ENCODE measurements around the gene PSMB8. TPM values are rescaled to one million over a fixed set of nuclear protein-coding genes. Genes with fewer than 3 reads are reported as not detected.
"Not testable (repeated sequence)": the region's sequence is repeated elsewhere in the genome, so short reads cannot be mapped to it uniquely, and the experiment has no call there.

PSMB8 gene
- total RNA-seq: 3.3 TPM

DNA sequence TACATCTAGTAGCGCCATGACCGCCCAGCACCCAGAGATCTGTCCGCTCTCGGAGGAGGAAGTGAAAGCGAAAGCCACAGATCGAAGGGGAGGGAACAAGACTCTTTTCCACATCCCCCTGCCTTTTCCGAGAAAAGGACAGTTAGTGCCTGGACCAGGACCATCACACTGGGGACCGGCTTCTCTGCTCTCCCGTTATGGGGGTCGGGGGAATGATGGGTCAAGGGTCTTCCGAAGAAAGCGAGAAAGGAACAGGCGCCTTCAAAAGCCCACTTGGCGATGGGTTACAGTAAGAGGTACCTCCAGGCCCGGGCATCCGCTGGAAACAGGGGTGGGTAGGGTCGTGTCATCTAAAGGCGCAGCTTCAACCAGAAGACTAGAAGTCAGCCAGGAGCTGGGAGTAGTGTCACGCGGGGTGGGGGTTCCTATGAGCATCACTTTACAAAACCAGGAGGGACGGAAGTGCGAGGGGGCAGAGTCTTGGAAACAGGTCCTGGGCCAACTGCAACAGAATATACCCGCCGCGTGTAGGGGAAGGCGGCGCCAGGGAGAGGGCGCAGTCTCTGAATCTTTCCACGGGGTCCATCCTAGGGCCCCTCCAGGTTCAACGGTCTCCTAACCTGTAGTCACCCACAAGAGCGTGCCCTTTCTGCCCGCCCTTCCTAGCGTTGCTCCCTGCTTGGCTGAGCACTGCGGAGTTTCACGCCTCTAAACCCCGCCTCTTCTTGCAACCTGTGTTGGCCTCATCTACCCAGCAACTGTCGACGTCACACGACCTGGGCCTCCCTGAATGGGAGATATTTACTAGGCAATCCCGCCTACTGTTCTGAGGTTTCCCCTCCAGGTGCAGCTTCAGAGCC is at the start of gene PSMB8:
PSMB8 (minus strand) TSS at position 69 of the 860 bp plus-strand sequence; CDS start at position 18, 51 bp downstream.
- FAIRE-seq (no peak), DNase-seq (ENCODE audit: low spot score in 2 of 2) (peak; percentile 72 to 93)

DNA sequence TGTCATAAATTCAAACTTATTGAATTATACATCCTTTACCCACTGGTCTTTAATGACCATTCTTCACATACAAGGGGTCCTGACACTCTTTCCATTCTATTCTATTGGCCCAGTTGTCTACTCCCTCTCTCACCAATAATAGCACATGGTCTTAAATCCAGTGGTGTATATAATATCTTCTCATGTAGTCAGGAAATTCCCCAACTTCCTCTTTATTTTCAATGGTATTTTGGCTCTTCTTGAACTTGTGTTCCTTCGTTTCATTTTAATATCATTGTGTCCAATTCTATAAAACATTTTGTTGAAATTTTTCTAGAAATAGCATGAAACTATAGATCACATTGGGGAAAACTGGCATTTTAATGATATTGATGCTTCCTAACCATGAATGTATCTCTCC is 47.0 kb upstream of the PSMB8 start:
- FAIRE-seq (no peak), DNase-seq (ENCODE audit: low spot score in 2 of 2) (no peak)

DNA sequence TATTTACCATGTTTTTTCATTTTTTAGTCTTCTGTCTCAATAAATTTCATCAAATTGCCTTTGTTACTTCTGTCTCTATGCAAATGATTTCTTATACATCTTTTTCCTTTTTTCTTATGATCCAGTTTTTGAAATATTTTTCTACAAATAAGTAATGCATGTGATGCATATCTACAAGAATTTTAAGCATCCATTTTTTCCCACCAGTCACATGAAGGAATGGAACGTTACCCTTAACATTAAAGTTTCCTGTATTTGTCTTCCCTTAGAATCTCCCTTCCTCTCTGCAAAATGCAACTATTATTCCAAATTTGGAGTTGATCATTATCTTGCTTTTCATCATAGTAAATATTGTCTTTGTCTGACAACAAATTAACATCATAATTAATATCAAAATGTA is 45.7 kb upstream of the PSMB8 start:
- no peak for FAIRE-seq
- no peak for DNase-seq (ENCODE audit: low spot score in 2 of 2)

DNA sequence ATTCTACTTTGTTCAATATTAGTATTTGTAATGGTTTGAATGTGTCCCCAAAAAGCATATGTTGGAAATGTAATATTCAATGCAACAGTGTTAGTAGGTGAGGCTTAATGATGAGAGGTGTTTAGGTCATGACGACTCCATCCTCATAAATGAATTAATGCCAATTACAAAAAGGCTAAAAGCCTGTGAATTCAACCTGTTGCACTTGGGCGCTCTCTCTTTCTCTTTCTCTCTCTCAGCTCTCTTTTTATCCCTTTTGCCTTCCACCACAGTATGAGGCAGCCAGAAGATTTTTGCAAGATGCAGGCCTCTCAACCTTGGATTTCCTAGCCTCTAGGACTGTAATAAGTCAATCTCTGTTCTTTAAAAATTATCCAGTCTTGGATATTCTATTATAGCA is 44.7 kb upstream of the PSMB8 start:
- FAIRE-seq: no peak
- DNase-seq (ENCODE audit: low spot score in 2 of 2): no peak

DNA sequence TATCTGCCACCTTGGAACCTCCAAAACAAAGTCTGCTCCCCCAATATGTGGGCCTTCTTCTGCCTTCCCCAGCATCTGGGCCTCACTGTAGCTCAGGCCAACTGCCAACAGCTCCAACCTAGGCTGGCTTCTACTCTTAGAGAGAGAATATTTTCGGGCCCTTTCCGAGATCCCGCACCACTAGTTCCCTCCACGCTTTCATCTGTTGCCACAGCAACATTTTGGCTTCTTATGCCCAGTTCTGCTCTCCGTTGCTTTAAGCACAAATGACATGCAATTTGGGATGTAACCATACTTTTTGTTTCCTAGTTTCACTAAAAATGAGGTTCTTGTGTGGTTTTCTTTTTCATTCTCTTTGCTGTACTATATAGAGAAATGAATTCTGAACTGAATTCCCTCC is 43.8 kb upstream of the PSMB8 start:
- no peak for FAIRE-seq

DNA sequence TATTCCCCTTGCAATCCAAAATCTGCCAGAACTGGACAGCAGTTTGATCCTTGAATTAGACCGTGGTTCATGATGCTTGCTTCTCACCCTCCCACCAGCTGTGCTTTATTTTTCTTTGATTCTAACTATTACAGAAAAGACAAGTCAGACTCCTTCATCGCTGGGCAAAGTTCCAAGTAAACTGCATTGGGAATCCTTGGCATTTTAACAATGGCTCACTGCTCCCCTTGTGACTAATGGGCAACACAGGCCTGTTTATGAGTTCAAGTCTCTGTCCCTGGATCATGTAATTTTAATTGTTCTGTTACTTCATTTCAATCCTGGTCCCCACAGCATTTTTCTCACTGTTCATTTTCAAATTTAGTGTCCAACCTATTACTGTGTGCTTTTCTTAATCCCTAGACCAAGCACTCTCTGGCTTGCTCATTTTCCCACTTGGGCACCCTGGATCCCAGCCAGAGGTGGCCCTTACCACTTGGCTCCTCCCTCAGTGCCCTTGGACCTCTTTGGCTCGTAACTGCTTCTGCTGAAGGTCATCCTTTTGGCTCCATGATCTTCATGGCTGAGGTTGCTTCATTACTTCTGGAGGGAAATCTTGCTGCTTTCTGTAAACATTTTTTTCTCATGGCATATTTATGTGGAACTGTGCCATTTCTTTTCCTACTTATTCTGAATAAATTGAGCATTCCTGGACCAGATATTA is 43.0 kb upstream of the PSMB8 start:
- DNase-seq (ENCODE audit: low spot score in 2 of 2) (no peak), FAIRE-seq (no peak)

More for the DNA sequence above, 43.8 kb upstream of the PSMB8 start:
- no peak for DNase-seq (ENCODE audit: low spot score in 2 of 2)

DNA sequence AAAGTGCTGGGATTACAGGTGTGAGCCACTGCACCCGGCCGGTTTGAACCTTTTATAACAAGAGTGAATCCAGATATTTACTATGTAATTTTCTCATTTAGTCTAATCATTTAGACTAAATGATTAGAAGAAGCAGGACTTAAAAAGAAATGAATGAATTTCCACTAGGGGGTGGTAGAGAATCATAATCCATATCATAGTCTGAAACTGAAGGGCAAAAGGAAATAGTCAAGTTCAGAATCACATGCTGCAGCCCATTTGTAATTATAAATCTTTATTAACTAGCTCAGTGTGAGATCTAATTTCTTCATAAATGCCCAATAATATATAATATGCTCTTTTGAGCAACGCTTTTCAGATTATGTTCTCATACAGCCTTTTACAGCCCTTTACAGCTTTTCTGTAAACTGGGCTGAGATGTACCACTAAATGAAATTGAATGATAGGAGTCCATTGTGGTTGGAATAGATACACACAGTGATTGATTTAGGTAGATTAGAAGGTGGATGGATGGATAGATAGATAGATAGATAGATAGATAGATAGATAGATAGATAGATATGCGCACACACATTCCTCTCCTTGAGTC is 41.9 kb upstream of the PSMB8 start:
- FAIRE-seq: peak; percentile 74

DNA sequence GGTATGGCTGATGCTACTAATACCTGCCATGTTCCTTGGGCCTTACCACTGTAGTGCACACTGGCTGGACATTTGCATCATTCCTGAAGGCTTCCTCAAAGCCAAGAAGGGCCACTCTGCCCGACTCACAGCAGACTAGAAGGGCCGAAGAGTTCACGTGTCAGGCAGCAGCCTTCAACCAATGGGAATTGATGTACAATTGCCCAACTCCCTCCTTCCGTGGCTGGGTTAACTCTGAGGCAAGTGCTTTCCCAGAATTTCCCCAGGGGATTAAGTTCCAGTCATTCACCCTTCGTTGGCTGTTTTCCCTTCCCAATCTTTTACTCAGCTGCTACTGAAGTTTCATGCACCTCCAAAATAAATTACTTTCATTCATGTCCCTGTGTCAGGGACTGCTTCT is 39.9 kb upstream of the PSMB8 start:
- DNase-seq (ENCODE audit: low spot score in 2 of 2) (peak in 1 of 2 donors; percentile 24), FAIRE-seq (no peak)

More for the DNA sequence above, 41.9 kb upstream of the PSMB8 start:
- peak; percentile 59 to 60 for DNase-seq (ENCODE audit: low spot score in 2 of 2)

DNA sequence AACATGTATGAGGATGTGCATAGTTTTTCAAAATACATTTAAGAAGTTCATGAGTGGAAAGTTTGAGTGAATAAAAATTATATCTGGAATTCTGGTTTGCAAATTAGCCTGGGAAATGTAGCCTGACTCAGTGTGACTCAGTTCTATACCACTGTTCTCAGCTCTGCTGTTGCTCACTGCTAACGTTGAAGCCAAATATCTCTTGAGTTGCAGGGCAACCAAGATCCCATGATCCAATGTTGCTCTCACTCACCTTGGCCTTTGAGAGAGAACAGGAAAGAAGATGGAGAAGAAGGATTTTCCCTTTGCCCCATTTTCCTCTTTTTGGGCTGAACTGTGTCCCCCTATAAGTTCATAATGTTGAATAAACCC is 39.0 kb upstream of the PSMB8 start:
- no peak for DNase-seq (ENCODE audit: low spot score in 2 of 2)
- no peak for FAIRE-seq

DNA sequence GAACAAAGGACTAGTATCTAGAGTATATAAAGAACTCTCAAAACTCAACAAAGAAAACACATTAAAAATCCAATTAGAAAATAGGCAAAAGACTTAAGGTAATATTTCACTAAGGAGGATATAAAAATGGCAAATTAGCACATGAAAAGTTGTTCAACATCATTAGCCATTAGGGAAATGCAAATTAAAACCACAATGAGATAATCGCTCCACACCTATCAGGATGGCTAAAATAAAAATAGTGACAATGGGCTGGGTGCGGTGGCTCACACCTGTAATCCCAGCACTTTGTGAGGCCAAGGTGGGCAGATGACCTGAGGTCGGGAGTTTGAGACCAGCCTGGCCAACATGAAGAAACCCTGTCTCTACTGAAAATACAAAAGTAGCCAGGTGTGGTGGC is 37.1 kb upstream of the PSMB8 start:
- not testable (repeated sequence) for DNase-seq (ENCODE audit: low spot score in 2 of 2); FAIRE-seq

DNA sequence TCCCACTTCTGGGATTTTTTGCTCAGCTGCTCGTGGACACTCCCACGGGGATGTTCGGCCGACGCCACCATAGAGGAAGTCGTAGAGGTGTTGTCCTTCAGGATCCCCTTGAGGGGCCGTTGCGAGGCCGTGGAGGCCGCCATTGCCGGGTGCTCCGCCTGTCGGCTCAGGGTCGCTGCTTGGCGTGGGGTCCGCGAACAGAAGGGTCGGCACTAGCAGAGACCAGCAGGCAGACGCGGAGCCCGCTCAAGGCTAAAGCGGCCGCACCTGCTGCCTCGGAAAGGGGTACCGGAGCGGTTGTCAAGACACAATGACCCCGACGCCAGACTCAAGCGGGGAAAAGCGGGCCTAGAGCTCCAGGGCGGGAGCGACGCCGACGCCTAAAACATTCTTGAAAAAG is 35.8 kb upstream of the PSMB8 start:
- DNase-seq (ENCODE audit: low spot score in 2 of 2) (no peak), FAIRE-seq (no peak)

DNA sequence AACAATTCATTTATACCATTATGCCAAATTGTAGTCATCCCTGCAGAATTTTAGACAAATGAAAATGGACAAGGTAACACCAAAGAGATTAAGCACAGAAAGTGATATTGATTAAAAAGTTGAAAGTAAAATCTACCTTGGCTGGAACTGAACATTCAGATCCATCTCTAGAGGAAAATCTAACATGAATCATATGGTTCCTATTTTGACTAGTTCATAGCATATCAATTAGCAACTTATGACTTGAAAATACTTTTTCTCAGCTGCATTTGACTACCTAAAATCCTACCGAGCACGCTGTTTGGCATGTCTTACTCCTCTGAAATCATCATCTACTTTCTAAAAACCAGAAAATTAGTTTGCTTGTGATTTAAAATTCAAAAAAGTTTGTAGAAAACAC is 32.8 kb upstream of the PSMB8 start:
- FAIRE-seq (no peak), DNase-seq (ENCODE audit: low spot score in 2 of 2) (no peak)

DNA sequence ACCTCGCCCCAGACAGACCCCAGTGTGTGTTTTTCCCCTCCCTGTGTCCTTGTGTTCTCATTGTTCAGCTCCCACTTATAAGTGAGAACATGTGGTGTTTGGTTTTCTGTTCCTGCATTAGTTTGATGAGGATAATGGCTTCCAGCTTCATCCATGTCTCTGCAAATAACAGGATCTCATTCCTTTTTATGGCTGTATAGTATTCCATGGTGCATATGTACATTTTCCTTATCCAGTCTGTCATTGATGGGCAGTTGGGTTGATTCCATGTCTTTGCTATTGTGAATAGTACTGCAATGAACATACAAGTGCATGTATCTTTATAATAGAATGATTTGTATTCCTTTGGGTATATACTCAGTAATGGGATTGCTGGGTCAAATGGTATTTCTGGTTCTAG is 30.1 kb upstream of the PSMB8 start:
- FAIRE-seq; DNase-seq (ENCODE audit: low spot score in 2 of 2): not testable (repeated sequence)

DNA sequence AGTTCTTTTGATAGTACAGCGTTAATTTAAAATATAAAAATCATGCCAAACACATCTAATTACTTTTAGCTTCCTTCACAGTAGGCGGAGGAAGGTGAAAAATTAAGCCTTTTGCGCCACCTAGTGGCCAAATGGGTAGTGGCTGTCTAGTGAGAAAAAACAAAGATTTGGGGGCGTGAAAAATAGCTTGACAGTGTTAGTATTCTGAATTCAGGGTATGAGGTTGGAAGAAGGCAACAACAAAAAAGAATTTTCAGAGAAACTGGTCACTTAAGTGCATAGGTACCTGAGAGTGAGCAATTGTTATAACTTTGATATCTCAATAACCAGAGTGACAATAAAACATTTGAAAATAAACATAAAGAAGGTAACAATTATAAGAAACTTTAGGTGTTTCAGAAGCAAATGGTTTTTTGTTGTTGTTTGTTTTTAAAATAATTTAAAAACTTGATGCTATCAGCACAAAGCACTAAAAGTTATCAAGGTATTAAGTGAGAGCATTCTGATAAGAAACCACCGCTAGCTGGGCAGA is 24.5 kb upstream of the PSMB8 start:
- FAIRE-seq: peak; percentile 96
- peak; percentile 42 to 43 for DNase-seq (ENCODE audit: low spot score in 2 of 2)

DNA sequence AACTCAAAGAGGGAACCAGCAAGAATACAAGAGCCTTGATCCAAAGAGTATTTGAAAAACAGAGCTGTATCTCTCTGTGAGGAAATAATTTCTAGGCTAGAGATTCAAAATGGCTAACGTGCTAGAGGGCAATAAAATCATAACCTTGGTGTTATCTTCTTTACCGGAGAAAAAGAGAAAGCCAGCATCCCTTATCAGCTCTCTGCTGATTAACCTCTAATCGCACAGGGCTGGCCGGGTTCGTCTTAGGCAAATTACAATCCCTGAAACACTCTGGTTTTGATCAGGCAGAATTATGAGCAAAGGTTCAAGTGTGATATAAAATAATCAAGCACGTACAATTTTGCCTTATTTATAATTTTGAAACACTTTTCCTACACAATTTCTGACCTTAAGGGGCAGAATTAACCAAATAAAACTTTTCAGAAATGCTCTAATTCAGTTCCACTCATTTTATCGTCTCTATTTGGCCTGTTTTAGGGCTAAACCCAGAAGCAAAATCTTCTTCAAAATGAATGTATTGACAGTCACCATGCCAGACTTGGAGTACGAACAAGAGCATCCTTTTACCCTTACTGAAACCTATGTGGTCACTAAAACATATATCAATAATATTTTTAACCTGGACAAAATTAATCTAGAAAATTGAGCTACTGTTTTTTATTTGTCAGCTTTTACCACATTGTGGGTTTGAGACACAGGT is 23.9 kb upstream of the PSMB8 start:
- DNase-seq (ENCODE audit: low spot score in 2 of 2): no peak
- FAIRE-seq: no peak

DNA sequence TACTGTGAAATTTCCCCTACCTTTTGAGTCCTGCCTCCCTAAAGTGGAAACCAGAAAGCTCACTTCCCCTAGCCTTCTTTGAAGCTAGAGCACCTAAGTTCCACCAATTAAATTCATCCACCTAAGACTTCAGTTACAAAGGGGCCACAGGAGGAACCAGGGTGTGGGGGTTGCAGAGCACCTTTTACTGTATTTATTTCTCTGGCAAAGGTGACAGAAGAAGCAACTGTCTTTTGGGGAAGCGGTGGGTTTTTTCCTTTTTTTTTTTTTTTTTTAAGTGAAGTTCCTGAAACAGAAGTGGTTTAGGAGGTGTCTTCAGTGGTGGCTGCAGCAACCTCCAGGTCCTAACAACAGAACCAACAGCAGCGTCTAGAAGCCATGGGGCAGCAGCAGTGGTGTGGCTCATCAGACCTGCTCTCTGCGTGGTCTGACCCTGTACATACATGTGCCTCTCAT is 23.2 kb upstream of the PSMB8 start:
- FAIRE-seq (no peak), DNase-seq (ENCODE audit: low spot score in 2 of 2) (no peak)

DNA sequence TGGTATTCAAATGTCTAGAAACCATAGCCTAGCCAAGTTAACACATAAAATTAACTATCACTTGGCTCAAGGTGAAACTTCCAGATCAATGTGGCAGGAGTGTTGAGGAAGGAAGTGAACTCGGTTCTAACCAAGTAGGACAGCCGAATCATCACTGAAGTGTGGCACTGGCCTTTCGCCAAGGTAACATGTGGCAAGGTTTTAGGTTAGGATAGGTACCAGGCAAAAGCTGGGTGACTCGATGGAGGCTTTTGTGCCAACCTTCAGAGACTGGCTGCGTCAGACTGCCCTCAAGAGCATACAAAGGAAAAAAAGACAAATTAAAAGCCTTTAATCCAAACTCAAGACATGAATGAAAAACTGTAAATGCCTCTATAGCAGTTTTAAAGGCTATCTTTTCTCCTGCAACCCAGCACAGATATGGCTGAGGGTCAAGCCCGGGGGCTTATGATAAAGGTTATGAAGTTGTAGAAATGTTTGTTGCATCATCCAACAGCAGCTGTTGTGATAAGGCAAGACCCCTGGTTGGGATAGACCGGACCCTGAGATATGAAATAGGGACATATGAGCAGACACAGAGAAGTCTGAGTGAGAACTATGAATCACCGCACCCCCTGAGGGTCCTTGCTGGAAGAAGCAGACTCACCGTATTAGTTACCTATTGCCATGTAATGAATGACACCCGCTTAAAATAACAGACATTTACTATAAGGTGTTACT is 22.0 kb upstream of the PSMB8 start:
- DNase-seq (ENCODE audit: low spot score in 2 of 2) (no peak), FAIRE-seq (no peak)

DNA sequence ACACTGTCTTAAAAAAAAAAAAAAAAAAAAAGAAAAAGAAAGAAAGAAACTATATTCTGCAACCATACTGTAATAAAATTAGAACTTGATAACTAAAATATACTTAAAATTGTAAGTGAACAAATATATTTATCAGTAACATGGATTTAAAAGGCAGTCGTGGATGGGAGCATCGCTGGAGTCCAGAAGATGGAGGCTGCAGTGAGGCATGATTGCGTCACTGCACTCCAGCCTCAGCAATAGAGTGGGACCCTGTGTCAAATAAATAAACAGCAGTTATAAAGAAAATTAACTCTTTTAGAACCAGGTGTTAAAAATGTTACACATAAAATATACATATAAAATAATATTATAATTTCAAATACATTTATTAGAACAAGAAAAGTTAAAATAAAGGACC is 18.9 kb upstream of the PSMB8 start:
- DNase-seq (ENCODE audit: low spot score in 2 of 2): no peak
- peak; percentile 73 for FAIRE-seq

DNA sequence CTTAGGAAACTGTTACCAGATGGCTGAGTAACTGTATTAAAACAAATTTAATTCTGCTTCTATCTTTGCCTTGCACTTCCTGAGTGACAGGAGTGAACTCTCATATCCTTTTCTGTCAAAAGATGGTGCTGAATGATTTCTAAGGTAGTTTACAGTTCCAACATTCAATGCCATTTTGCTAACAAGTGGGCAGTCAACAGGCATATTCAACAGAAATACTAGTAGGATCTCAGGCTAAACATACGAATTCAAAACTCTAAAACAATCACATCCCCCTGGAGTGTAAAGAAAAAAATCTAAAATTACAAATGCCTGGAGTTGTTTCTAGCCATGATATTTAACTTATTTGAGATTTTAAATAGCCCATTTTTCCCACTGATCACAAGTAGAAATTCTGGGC is 16.8 kb upstream of the PSMB8 start:
- no peak for FAIRE-seq
- DNase-seq (ENCODE audit: low spot score in 2 of 2): no peak

DNA sequence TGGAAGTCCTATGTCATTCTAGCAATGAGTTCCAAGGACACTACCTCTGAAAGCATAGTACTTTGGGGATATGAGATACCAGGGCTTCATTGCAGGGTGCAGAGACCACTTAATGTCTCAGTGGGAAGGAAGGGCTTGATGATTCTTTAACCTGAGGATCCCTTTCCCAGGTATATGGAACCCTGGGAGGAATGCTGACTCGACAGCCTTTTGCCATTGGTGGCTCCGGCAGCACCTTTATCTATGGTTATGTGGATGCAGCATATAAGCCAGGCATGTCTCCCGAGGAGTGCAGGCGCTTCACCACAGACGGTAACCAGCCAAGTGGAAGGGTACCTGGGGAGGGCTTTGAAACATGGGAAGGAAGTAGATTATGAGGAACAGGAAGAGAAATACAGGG is 14.3 kb upstream of the PSMB8 start:
- FAIRE-seq: no peak
- DNase-seq (ENCODE audit: low spot score in 2 of 2): no peak

All from frontal cortex (tissue), 4 donors.